Measurements from ENCODE around the gene CYFIP2. TPM values are rescaled to one million over a fixed set of nuclear protein-coding genes. Genes with fewer than 3 reads are reported as not detected.
"Not testable (repeated sequence)": the region's sequence is repeated elsewhere in the genome, so short reads cannot be mapped to it uniquely, and the experiment has no call there.

Gene CYFIP2
- total RNA-seq, 1 donor from 2014 or later = 319 TPM

GRCh38 chr5:157390133-157390532, 124.2 kb downstream of the CYFIP2 start:
- DNase-seq (ENCODE audit: low spot score) = no peak

GRCh38 chr5:157390551-157391297, 124.8 kb downstream of the CYFIP2 start:
- no peak for DNase-seq (ENCODE audit: low spot score)

GRCh38 chr5:157398305-157398704, 132.4 kb downstream of the CYFIP2 start:
- DNase-seq (ENCODE audit: low spot score) = no peak

GRCh38 chr5:157400741-157401495, 135.0 kb downstream of the CYFIP2 start:
- no peak for DNase-seq (ENCODE audit: low spot score)

GRCh38 chr5:157415838-157416237, 149.9 kb downstream of the CYFIP2 start:
- no peak for DNase-seq (ENCODE audit: low spot score)

- DNase-seq (ENCODE audit: low spot score) = not testable (repeated sequence)
Observed at GRCh38 chr5:157419521-157419920, 153.6 kb downstream of the CYFIP2 start.

GRCh38 chr5:157429920-157430319, 164.0 kb downstream of the CYFIP2 start:
- not testable (repeated sequence) for DNase-seq (ENCODE audit: low spot score)

GRCh38 chr5:157431544-157432200, 165.7 kb downstream of the CYFIP2 start:
- DNase-seq (ENCODE audit: low spot score) = peak; percentile 81

GRCh38 chr5:157434096-157434495, 168.2 kb downstream of the CYFIP2 start:
- no peak for DNase-seq (ENCODE audit: low spot score)

GRCh38 chr5:157443041-157443549, 177.2 kb downstream of the CYFIP2 start:
- DNase-seq (ENCODE audit: low spot score) = no peak

GRCh38 chr5:157444224-157444623, 178.3 kb downstream of the CYFIP2 start:
- no peak for DNase-seq (ENCODE audit: low spot score)

Other genes with a start within 250 kb of the CYFIP2 start
- not detected for gene HAVCR1, start 207.0 kb upstream of the CYFIP2 start, total RNA-seq (ENCODE audit: insufficient read depth, low replicate concordance)
- 19.7 TPM for gene HAVCR2, start 157.1 kb upstream of the CYFIP2 start, total RNA-seq (ENCODE audit: insufficient read depth, low replicate concordance)
- 10.4 TPM for gene MED7, start 123.3 kb upstream of the CYFIP2 start, total RNA-seq (ENCODE audit: insufficient read depth, low replicate concordance)
- not detected for gene GARIN3, start 99.9 kb upstream of the CYFIP2 start, total RNA-seq (ENCODE audit: insufficient read depth, low replicate concordance)
- 14.7 TPM for gene ITK, start 85.3 kb upstream of the CYFIP2 start, total RNA-seq (ENCODE audit: insufficient read depth, low replicate concordance)
- 5.8 TPM for gene NIPAL4, start 194.1 kb downstream of the CYFIP2 start, total RNA-seq (ENCODE audit: insufficient read depth, low replicate concordance)